Stomach smooth muscle (tissue), 2 donors: ENCODE results near the gene POP5.
A peak's percentile ranks its signal among the peaks of the same experiment; 100 is the strongest.

Source experiments
- H3K27ac ChIP-seq: one replicate; pipeline ENCODE4 v1.7.0; 2013; ENCODE audit warnings: mild to moderate bottlenecking, low read length, inconsistent platforms
- H3K27me3 ChIP-seq, 2 donors: one replicate each; pipeline ENCODE4 v1.7.0; 2013; ENCODE audit warnings: low read length in 2 of 2; ENCODE audit not compliant: insufficient read depth in 2 of 2, control insufficient read depth in 1 of 2
- H3K36me3 ChIP-seq, 2 donors: one replicate each; pipeline ENCODE4 v1.7.0; 2013; ENCODE audit warnings: low read length in 2 of 2; ENCODE audit not compliant: control insufficient read depth in 2 of 2, insufficient read depth in 2 of 2
- H3K4me1 ChIP-seq: one replicate; pipeline ENCODE4 v1.7.0; 2013; ENCODE audit warnings: low read length; ENCODE audit not compliant: control insufficient read depth, insufficient read depth
- H3K4me3 ChIP-seq, 2 donors: one replicate each; pipeline ENCODE4 v1.7.0; 2013; ENCODE audit warnings: low read length in 2 of 2
- H3K9ac ChIP-seq, 2 donors: one replicate each; pipeline ENCODE4 v1.7.0; 2013; ENCODE audit warnings: low read length in 2 of 2, mild to moderate bottlenecking in 1 of 2
- H3K9me3 ChIP-seq, 2 donors: one replicate each; pipeline ENCODE4 v1.7.0; 2013; ENCODE audit warnings: low read length in 2 of 2; ENCODE audit not compliant: control insufficient read depth in 2 of 2
- donor health status: healthy.
- donor health status: Pancreatic carcinoma.

Gene POP5

DNA sequence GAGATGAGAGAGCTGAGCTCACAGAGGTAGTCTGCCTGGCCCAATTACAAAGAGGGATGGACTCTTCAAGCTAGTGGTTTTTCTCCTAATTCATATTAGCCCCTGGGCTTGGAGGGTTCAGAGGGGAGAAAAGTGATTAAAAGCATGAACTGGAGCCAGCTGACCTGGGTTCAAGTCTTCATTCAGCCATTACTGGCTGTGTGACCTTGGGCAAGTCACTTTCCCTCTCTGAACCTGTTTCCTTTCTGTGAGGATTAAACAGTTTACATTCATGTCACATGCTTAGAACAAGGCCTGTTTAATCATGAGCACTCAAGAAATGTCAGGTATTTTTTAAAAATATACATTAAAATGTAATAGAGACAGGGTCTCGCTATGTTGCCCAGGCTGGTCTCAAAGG, 7.2 kb upstream of the POP5 start:
- H3K27ac ChIP-seq: no peak overlapping the region
- peaks cover 13% of the 10 kb centered on the region for H3K4me1 ChIP-seq
- no peak overlapping the region for H3K4me3 ChIP-seq
- peaks cover 2 to 6% of the 10 kb centered on the region in 2 donors for H3K27me3 ChIP-seq
- no peak overlapping the region for H3K9ac ChIP-seq
- no peaks in the 10 kb centered on the region for H3K36me3 ChIP-seq
- no peaks in the 10 kb centered on the region for H3K9me3 ChIP-seq

GRCh38 chr12:120586860-120587259, 5.7 kb upstream of the POP5 start:
- Histone ChIP-seq H3K4me1 (peaks cover 18% of the 10 kb centered on the region), H3K9me3 (no peaks in the 10 kb centered on the region), H3K4me3 (no peak overlapping the region), H3K36me3 (no peaks in the 10 kb centered on the region), H3K27me3 (peaks cover 2 to 6% of the 10 kb centered on the region in 2 donors), H3K9ac (no peak overlapping the region), H3K27ac (no peak overlapping the region)

- Histone ChIP-seq H3K9me3 (no peaks in the 10 kb centered on the region), H3K9ac (no peak overlapping the region)
These were observed 5.0 kb upstream of the POP5 start for GRCh38 chr12:120586206-120586605.

DNA sequence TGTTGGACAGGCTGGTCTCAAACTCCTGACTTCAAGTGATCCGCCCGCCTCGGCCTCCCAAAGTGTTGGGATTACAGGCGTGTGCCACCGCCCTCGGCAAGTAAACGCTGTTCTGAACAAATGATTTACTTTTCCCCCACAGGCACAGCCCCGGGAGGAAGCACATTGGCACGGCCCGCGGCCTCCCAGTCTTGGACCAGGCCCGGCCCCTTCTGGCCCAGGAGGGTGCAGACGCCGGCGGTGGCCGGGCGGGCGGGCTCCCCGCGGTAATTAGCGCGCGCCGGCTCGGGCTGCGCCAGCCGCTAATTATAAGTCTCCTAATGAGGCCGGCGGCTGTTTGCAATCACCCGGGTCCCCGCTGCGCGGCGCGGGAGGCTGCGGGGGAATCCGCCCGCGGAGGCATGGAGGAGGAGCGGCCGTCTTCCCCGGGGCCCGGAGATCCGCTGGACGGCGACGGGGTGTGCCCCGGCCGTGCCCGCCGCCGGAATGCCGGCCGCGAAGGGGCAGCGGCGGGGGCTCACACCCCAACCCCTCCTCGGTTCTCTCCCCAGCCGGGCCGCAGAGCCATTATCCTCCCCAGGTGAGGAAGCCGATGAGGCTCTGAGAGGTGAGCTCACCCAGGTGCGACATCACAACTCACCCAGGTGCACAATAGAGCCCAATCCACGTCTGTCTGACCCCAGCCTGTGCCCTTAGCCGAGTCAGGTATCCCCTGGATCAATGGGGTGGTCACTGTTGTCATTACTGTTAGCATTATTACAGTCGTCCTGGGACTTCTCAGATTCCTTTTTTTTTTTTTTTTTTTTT, 3.3 kb upstream of the POP5 start:
- Histone ChIP-seq H3K27ac (no peak overlapping the region), H3K9ac (no peak overlapping the region), H3K4me1 (peaks cover 31% of the 10 kb centered on the region), H3K4me3 (peak overlapping the region; percentile 40 to 65), H3K9me3 (no peaks in the 10 kb centered on the region), H3K27me3 (peaks cover 2 to 6% of the 10 kb centered on the region in 2 donors), H3K36me3 (peaks cover under 1 to 2% of the 10 kb centered on the region in 2 donors)

More at GRCh38 chr12:120586206-120586605, 5.0 kb upstream of the POP5 start:
- peaks cover 2 to 6% of the 10 kb centered on the region in 2 donors for H3K27me3 ChIP-seq
- peaks cover 24% of the 10 kb centered on the region for H3K4me1 ChIP-seq
- H3K36me3 ChIP-seq: no peaks in the 10 kb centered on the region
- H3K27ac ChIP-seq: no peak overlapping the region
- H3K4me3 ChIP-seq: no peak overlapping the region

DNA sequence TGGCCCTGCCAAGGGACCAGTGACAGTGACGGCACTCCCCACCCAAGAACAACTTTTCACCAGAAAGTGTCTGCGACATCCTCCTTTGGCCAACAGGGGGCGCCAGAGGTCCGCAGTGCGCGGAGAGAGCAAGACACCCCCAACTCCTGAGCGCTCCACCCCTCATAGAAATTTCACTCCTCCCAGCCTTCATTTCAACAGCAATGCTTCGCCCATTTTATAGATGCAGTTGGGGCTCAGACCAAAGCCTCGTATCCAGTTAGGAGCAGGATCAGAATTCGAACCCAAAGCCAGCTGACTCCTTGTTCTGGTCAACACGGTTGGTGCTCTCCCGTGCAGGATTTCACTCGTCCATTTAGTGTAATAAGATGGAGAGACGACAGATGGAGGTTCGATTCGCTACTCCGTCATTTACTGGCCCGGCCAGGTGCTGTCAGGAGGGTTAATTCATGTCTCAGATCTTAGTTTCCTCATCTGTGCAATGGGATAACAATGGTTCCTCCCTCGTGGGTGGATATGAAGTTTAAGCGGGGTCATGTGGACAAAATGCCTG, 2.4 kb upstream of the POP5 start:
- no peak overlapping the region for H3K27ac ChIP-seq
- peaks cover 31% of the 10 kb centered on the region for H3K4me1 ChIP-seq
- no peaks in the 10 kb centered on the region for H3K9me3 ChIP-seq
- H3K27me3 ChIP-seq: peaks cover 2 to 6% of the 10 kb centered on the region in 2 donors
- peak overlapping the region; percentile 13 to 49 for H3K4me3 ChIP-seq
- H3K9ac ChIP-seq: no peak overlapping the region
- peaks cover 9 to 11% of the 10 kb centered on the region in 2 donors for H3K36me3 ChIP-seq

DNA sequence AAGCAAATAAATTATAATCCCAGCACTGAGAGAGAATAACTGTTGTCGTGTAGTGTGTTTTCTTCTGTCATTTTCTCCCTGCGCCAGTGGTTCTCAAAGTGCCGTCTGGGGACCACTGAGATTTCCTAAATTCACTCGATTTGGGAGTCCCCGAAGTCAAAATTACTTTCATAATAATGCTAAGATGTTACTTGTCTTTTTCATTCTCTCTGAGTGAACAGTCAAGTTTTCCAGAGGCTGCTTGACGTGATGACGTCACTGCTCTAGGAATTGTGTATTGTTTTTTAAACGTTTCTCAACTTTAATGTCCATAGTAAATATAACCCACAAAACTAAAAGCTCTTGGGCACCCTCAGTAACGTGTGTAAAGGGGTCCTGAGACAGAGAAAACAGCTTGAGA, 796 bp upstream of the POP5 start:
- Histone ChIP-seq H3K9ac (peak overlapping the region; percentile 50 to 79), H3K27me3 (peaks cover 2 to 6% of the 10 kb centered on the region in 2 donors), H3K27ac (no peak overlapping the region), H3K4me1 (peaks cover 31% of the 10 kb centered on the region), H3K36me3 (peaks cover 18 to 25% of the 10 kb centered on the region in 2 donors), H3K9me3 (no peaks in the 10 kb centered on the region), H3K4me3 (peak overlapping the region; percentile 95 to 99)

DNA sequence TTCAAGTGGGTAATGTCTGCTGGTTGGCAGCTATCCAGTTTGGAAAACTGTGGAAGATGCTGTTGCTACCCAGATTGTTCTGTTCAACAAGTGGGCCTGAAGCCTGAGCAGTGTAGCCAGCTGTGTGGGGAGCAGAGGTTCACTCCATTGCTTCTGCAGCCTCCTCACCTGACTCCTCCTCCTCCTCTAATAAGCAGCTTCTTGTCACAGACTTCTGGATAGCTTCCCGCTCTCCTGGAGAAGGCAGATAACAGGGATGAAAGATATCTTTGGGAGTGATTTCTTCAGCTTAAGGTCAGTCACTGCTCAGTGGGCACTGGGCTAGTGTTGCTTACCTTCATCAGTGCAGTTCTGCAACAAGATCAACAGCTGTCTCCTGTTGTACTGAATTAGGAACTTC, 2.0 kb downstream of the POP5 start:
- H3K4me1 ChIP-seq: peaks cover 23% of the 10 kb centered on the region
- no peak overlapping the region for H3K9ac ChIP-seq
- no peaks in the 10 kb centered on the region for H3K27me3 ChIP-seq
- no peak overlapping the region for H3K4me3 ChIP-seq
- peaks cover 40 to 43% of the 10 kb centered on the region in 2 donors for H3K36me3 ChIP-seq
- H3K9me3 ChIP-seq: no peaks in the 10 kb centered on the region
- no peak overlapping the region for H3K27ac ChIP-seq

- no peaks in the 10 kb centered on the region for H3K4me1 ChIP-seq
- no peak overlapping the region for H3K4me3 ChIP-seq
- H3K36me3 ChIP-seq: peaks cover 67 to 69% of the 10 kb centered on the region in 2 donors
- no peaks in the 10 kb centered on the region for H3K9me3 ChIP-seq
- no peak overlapping the region for H3K27ac ChIP-seq
- no peak overlapping the region for H3K9ac ChIP-seq
- H3K27me3 ChIP-seq: no peaks in the 10 kb centered on the region
These were observed 7.1 kb downstream of the POP5 start for GRCh38 chr12:120574106-120574505.

DNA sequence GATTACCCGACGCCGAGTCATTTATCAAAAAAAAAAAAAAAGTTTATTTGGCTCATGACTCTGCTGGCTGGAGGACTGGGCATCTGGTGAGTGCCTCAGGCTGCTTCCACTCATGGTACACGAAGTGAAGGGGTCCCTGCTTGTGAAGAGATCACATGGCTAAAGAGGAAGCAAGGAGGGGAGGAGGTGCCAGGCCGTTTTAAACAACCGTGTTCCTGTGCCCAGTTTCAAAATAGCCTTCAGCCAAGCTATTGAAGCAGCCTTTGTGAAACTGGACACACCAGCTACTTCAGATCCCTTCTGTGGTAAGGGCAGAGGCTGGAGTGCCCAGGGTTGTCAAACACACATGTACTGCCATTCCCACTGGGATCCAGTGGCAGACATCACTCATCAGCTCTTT, 7.6 kb downstream of the POP5 start:
- no peak overlapping the region for H3K27ac ChIP-seq
- H3K4me1 ChIP-seq: no peaks in the 10 kb centered on the region
- peaks cover 63 to 65% of the 10 kb centered on the region in 2 donors for H3K36me3 ChIP-seq
- H3K27me3 ChIP-seq: no peaks in the 10 kb centered on the region
- no peak overlapping the region for H3K9ac ChIP-seq
- no peak overlapping the region for H3K4me3 ChIP-seq
- no peaks in the 10 kb centered on the region for H3K9me3 ChIP-seq

DNA sequence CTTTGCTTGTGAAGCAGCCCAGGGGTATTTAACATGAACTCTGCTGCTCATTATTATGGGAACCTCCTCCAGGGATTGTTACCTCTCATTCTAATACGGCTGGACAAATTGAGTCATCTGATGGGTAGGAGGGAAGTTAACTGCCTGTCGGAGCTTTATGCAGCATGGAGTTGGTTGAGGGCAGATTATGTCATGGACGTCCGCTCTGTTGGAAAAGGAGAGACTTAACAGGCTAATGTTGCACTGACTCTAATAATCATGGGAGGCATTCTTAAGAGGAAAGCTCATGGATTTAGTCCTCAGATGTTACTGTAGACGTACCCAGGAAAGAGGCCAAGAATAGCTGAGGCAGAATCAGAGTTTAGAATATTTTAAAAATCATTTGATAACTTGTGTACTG, 9.9 kb downstream of the POP5 start:
- no peaks in the 10 kb centered on the region for H3K4me1 ChIP-seq
- no peak overlapping the region for H3K27ac ChIP-seq
- no peaks in the 10 kb centered on the region for H3K9me3 ChIP-seq
- no peak overlapping the region for H3K4me3 ChIP-seq
- H3K9ac ChIP-seq: no peak overlapping the region
- H3K27me3 ChIP-seq: no peaks in the 10 kb centered on the region
- peaks cover 55 to 56% of the 10 kb centered on the region in 2 donors for H3K36me3 ChIP-seq

GRCh38 chr12:120563495-120563894, 17.7 kb downstream of the POP5 start:
- no peak overlapping the region for H3K9ac ChIP-seq
- peak overlapping the region; percentile 11 for H3K27ac ChIP-seq
- H3K27me3 ChIP-seq: no peaks in the 10 kb centered on the region
- peaks cover 5% of the 10 kb centered on the region for H3K4me1 ChIP-seq
- no peak overlapping the region for H3K4me3 ChIP-seq
- no peaks in the 10 kb centered on the region for H3K9me3 ChIP-seq
- peaks cover 57 to 64% of the 10 kb centered on the region in 2 donors for H3K36me3 ChIP-seq
